HG02870 (cell line): Measurements from ENCODE around the gene GAS2L2.

Experiments
- ATAC-seq: cut with Tn5 transposase; IDR thresholded peaks from one replicate; pipeline ENCODE4 v1.9.1; 2021; ENCODE audit warnings: mild to moderate bottlenecking, moderate library complexity; ENCODE audit not compliant: unreplicated experiment

GAS2L2 gene

GRCh38 chr17:35748341-35748841, 4.6 kb downstream of the GAS2L2 start:
- no peak for ATAC-seq

DNA sequence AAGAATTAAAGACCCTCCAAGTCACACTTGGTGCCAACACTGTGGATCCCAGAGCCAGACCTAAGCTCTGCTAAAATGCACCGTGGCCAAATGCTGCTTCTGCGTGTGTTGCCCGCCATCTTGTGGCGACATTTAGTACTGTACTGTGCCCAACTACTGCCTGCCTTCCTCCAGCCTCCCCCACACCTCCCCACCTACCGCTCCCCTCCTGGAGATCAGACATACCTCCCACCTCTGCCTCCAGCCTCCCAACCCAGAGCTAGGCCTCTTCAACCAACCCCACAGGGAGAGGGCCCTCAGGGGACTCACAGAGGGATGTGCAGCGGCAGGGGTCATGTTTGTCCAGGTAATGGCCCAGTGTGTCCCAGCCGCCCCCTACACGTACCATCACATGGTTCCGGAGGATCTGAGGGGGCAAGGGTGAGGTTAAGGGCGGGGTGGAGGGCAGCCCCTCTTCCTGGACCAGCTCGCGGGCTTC, 5.5 kb downstream of the GAS2L2 start:
- no peak for ATAC-seq

- ATAC-seq, result no peak
These were observed 7.2 kb downstream of the GAS2L2 start for GRCh38 chr17:35745749-35746320.

- no peak for ATAC-seq
These were observed 7.8 kb downstream of the GAS2L2 start for GRCh38 chr17:35745246-35745645.

DNA sequence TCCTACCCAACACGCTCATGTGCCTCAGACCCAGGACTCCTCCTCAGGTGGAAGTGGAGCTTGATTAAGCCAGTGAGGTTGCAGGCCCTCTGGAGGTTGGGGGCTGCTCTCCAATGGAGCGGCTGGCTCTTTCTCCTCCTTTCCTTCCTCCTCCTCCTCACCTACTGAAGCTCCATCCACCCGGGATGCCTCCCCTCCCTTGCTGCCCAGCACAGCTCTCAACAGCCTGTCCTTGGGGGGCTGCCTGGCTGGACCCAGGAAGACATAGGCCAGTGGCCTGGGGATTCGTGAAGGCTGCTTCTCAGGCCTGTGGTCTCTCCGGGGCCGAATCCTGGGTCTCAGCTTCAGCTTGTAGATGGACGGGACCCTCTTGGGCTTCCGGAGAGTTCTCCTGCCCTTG, 8.2 kb downstream of the GAS2L2 start:
- no peak for ATAC-seq

GRCh38 chr17:35743626-35744328, 9.3 kb downstream of the GAS2L2 start:
- no peak for ATAC-seq

GRCh38 chr17:35742896-35743477, 10.1 kb downstream of the GAS2L2 start:
- ATAC-seq, result no peak

DNA sequence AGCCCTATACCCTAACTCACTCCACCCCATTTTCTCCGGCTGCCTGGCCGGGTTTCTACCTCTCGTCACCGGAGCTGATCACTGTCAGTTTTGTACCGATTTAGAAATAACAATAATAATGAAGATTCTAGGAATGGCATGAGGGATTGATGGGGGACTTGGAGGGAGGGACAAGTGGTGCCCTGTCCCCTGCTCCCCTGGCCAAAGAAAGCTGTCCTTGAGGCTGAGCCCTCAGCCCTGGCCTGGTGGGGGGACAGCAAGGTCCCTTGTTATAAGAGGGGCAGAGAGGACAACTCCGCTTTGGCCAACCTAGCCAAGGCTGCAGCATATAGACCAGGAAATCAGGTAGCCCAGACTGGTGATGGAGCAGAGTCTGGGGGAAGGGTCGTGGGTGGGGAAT, 10.5 kb downstream of the GAS2L2 start:
- ATAC-seq, result no peak

DNA sequence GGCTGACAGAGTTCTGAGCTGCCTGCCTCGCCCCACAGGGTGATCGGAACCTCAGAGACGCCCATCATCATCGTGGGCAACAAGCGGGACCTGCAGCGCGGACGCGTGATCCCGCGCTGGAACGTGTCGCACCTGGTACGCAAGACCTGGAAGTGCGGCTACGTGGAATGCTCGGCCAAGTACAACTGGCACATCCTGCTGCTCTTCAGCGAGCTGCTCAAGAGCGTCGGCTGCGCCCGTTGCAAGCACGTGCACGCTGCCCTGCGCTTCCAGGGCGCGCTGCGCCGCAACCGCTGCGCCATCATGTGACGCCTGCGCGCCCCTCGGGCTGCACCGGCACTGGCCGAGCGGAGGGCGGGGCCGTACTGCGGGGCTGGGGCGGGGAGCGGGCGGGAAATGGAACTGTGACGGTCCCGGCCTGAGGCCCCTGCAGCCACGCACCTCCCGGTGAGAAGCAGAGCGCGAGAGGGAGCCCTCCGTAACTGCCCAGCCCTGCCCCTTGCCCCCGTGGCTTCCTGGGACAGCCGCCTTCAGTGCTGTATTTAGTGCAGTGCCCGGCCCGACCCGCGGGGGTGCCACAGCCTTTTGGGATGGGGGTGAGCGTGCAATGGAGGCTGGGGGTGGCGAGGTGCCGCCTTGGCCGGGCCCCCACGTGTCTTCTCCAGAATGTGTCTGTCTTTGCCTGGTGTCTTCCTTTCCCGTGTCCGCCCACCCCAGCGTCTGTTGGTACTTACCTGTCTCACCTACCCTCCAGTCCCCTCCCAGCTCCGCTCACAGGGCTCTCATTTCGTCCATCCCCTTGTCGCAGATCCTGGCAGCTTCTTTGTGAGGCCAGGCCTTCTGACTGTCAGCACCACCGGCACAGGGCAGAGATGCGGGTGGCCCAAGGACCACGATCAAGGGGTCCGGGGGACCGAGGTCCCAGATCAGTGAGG, 11.8 kb downstream of the GAS2L2 start:
- ATAC-seq, result no peak

DNA sequence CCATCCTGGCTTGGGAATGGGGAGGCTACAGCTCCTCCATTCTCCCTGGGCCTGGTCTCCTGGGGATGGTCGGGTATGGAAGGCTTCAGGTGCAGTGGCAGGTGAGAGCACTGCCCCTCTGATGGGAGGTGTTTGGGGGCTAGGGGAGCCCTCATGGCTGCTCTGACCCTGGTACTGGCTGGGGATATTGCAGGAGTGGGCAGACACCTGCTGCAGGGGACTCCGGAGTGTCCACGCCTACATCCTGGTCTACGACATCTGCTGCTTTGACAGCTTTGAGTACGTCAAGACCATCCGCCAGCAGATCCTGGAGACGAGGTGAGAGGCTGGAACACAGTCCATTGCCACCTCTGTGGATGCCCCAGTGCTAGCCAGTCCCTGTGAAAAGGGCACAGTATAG, 12.8 kb downstream of the GAS2L2 start:
- ATAC-seq, result no peak

DNA sequence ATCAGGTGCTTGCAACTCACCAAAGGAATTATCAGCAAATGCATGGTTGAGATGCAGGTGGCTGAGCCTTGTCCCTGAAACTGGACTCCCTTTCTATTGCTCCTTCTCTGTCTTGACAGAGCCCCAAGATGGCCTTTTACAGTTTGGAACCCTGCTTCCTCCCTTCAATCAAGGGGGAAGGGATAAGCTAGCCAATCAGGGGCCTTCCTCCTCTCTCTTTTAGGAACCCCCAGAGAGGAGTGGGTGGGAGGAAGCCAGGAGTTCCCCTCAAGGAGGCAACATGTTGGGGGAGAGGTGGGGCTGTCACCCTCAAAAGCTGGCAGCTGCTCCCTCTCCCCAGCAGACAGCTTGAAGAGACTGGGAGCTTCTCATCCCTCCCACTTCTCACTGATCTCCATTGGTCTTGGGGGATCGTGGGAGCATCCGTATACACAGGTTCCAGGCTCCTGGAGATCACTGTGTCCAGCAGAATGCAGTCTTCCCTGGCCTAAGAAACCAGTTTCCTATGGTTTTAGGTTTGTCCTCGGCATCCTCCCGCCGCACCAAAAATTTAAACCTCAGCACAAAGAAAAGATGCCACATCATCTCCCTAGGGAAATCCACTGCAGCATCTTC, 14.4 kb downstream of the GAS2L2 start:
- ATAC-seq, result no peak

- ATAC-seq, result no peak
These were observed 16.8 kb downstream of the GAS2L2 start for GRCh38 chr17:35736236-35736635.

- no peak for ATAC-seq
These were observed 17.8 kb downstream of the GAS2L2 start for GRCh38 chr17:35735036-35735805.

DNA sequence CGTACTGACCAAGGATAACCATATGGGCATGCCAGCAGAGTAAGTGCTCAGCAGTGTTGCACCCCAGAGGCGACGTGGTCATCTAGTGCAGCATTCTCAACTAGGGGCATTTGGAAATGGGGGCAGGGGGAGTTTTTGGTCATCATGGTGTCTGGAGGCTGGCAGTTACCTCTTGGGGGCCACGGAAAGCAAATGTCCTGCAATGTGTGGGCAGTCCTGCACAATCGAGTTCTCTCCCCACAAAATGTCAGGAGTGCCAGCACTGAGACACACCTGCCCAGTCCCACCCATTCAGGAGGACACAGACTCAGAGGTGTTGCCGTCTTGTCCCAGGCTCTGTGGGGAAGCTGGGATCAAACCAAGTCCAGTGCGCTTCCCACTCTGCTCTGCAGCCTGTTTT, 18.6 kb downstream of the GAS2L2 start:
- ATAC-seq, result no peak

- no peak for ATAC-seq
These were observed 19.7 kb downstream of the GAS2L2 start for GRCh38 chr17:35733366-35733765.

DNA sequence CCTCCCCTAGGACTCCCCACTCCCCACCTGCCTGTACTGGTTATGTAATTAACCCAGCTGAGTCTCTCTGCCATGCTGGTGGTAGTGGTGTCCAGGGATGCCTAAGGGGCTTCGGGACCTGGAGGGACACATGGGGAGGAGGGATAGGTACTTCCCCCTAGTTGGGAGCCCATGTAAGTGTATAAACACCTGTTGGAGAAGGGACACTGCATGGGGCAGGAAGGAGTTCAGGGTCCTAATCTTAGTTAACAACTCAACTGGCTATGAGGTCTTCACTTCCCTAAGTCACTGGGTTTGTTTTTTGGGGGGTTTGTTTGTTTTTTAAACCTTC, 20.3 kb downstream of the GAS2L2 start:
- ATAC-seq, result no peak

- ATAC-seq, result no peak
These were observed 20.9 kb downstream of the GAS2L2 start for GRCh38 chr17:35731917-35732805.

DNA sequence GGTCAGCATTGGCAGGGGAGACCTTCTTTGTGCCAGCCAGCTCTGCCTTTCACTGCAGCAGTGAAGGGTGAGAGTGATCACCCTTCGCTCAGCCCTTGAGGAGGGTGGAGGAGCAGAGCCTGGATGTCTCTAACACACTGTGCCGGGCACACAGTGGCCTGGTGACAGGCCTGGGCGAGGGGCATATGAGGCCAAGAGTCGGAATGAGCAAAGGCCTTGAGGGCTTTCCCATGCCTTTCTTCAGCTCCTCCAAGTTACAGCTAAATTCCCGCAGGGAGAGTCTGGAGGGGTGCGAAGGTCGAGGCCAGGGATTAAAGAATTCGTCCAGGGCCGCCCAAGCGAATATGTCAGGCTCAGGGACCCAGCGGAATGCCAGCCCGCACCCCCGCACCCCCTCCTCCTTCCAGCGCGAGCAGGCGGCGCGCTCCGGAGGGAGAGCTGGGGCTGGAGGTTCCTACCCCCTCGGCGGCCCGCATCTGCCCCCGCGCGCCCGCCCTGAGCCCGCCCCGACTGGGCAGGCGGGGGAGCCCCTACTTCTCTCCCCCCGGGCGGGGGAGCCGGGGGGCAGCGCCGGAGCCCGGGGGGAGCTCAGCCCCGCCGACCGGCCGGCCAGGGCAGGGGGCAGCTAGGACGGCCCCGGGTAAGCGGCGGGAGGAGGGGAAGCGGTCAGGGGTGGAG, 21.7 kb downstream of the GAS2L2 start, which contains the start of gene RASL10B:
TSS of gene RASL10B (plus strand) at position 401 of the 678 bp plus-strand sequence. CDS start 3,546 bp downstream, outside the sequence.
- ATAC-seq, result no peak
